Medulla oblongata (tissue), 1 donor: ENCODE results near the gene ARIH1.
"Not testable (repeated sequence)": the region's sequence is repeated elsewhere in the genome, so short reads cannot be mapped to it uniquely, and the experiment has no call there.

Experiments
- DNase-seq: peaks from one replicate; pipeline ENCODE4 v3.0.0-alpha.2; 2015; ENCODE audit errors: extremely low spot score

The ARIH1 gene

GRCh38 chr15:72599855-72600464 is 125.8 kb downstream of the ARIH1 start:
- peak; percentile 66 for DNase-seq

DNA sequence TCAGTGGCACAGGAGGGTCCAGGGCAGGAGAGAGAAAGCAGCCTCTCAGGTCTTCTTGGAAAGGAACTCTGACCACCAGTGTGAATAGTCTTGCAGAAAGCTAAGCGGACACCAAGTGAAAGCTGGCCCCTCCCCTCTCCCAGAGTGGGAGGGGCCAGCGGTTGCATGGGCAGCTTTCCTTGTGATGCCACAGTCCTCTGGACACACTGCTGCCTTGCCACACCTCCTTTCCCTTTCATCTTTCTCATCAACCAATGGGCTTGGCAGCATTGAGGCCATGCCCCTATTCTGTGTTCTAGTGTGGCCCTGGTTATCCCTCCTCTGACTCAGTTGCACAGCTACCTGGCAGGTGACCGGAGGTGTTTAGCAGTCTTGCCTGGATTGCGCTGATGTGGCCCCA is 130.7 kb downstream of the ARIH1 start:
- DNase-seq, result no peak

DNA sequence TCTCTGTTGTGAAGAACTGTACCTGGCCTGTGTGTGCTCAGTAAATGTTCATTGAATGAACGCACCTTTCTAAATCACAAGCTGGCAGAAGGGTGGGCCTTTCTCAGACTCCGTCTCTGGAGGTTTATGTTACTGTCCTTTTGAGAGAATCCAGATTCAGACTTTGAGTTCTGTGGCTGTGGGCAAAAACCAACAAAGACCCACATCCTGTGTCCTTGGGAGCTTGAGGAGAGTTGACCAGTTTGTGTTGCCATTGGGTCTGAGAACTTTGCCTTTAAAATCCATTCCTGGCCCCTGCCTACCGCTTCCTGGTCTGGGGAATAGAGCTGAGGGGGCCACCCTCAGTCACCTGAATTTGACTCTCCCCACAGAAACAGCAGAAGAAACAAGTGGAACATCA is 134.0 kb downstream of the ARIH1 start:
- DNase-seq, result not testable (repeated sequence)

GRCh38 chr15:72609862-72610261 is 135.7 kb downstream of the ARIH1 start:
- DNase-seq, result no peak

DNA sequence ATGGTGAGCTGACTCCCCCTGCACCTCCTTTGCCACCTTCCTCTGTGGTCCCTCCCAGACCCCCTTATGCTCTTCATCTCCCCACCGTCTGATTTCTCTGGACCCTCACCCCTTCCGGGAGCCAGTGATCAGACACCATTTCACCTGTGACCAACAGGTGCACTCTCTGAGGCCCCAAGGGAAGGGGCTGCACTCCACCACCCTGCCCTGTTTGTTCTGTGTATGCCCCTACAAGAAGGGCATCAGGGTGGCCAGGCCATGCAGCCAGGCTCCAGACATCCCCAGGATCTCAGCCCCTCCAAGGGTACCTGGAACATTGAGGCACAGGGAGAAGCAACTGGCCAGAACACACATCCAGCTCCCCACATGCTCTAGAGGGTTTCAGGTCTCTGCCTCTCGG is 138.2 kb downstream of the ARIH1 start:
- DNase-seq, result not testable (repeated sequence)

DNA sequence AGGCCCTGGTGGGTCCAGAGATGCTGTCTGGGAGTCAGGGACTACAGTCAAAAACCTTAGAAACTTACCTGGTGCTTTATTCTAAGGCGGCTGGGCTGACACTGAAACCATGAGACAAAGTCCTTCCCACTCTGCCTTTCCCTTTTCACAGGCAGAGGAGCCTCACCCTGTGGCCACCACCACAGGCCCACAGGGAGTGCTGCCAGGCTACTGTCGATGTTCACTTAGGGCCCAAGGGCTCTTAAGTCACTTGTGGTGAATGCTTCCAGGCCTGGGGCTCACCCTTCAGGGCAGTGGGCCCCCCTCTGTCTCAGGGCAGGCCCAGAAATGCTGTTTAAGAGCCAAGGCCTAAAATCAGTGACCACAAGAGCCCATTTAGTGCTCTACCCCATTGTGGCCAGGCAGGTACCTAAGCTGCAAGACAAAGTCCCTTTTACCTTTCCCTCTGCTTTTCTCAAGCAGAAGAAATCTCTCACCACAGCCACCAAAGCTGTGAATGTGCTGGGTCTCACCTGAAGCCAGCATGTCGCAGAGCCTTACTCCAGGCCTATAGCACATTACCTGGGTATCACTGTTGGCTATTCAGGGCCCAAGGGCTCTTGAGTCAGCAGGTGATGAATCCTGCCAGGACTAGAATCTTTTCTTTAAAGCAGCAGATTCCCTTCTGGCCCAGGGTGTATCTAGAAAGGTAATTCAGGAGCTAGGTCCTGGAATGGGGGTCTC is 140.8 kb downstream of the ARIH1 start:
- no peak for DNase-seq

DNA sequence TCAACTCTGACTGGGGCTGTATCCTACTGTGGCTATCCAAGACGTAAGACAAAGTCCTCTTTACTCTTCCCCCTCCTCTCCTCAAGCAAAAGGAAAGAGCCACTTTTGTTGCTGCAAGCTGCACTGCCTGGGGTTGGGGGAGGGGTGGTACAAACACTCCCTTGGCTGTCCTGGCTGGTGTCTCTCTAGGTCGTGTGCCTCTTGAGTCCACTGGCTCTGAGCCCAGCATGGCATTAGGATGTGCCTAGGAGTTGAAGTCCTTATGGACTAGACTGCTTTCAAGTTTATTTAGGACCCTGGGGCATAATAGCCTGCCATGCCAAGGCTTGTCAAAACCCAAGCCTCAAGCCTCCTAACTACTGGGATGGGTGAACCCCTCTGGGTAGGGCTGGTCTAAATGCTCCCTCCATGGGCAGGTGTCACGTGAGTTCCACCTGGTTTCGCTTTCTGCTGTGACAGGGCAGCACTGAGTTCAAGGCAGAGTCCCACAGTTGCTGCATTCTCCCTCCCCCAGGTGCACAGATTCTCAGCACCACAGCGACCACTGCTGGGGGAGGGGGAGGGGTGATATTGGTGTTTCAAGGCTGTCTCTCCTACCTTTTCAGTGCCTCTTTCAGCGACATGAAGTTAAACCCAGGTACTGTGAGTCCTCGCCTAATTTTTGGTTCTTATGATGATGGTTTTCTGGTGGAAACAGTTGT is 141.6 kb downstream of the ARIH1 start:
- DNase-seq, result not testable (repeated sequence)

- no peak for DNase-seq
Observed at GRCh38 chr15:72616491-72617210, 142.5 kb downstream of the ARIH1 start.

- not testable (repeated sequence) for DNase-seq
Observed at GRCh38 chr15:72623854-72624253, 149.7 kb downstream of the ARIH1 start.

- DNase-seq, result not testable (repeated sequence)
Observed at GRCh38 chr15:72626153-72626552, 152.0 kb downstream of the ARIH1 start.

DNA sequence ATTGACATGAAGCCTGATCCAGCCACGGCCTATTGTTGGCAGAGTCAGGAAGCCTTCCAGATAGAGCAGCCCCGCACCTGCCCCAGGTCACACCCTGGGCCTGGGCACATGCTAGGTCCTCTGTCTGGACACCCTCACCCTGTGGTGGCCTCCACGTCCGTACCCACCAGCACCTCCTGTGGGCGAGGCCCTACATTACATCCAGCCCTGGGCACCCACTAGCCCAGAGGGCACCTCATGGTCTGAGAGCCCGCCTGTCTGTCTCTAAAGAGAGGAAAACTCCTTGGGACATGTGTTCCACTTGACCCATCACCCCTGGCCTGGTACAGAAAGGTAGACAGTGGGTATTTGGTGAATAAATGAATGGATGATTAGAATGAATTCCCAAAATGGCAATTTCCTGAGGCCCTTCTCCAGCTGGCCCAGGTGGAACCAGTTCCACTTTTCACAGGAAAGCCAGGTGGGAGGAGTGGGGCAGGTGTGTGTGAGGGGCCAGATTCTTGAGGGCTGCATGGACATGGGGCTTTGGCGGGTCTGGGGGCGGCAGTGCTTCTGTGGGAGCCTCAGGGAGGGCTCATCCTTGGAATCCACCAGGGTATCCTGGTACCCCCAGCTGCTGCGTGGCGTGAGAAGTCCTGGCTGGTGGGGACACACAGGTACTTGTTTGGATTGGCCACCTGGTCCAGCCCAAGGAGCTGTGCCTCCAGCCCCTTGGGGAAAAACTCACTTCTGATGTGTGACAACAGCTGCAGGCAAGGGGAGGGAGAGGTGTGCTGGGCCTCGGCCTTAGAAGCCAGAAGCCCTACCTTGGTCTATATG is 154.3 kb downstream of the ARIH1 start:
- DNase-seq, result not testable (repeated sequence)

DNA sequence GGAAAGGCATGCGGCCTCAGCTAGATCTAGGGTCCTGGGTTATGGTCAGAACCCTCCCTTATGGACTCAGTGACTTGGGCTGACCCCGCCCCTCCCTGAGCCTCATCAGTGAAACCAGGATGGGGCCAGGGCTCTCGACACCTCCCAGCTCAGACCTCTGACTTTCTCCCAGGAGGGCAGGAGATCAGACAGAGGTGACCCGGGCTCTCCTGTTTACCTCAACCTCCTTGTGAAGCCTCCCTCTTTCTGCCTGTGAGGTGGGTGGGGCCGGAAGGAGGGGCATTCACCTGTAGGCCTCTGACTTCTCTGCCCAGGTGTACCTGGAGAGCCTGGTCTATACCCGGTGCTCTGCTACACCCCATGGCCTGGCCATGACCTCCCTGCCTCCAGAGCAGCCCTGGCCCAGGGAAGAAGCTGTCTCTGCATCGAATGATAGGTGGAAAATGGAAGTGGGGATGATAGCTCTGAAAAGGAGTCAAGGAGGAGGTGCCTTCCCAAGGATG is 155.0 kb downstream of the ARIH1 start:
- DNase-seq, result not testable (repeated sequence)

- peak; percentile 85 for DNase-seq
Observed at GRCh38 chr15:72636519-72637282, 162.6 kb downstream of the ARIH1 start.

GRCh38 chr15:72639759-72640483 is 165.8 kb downstream of the ARIH1 start:
- not testable (repeated sequence) for DNase-seq

DNA sequence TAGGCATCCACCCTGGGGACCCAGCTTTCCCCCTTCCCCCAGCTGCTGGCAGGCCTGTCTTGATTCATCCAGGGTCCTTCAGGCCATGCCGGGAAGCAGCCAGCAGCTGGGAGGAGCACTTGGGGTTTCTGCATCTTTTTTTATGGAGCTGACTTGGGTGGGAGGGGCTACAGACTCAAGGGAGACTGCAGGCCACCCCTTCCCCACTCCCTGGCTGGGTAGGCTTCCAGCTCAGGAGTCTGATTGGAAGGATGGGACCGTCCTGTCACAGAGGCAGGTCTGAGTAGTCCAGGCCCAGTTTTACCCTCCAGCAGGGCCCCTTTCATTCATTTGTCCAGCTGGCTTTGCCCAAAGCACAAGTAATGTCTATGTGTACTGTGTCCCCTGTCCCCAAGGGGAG is 168.1 kb downstream of the ARIH1 start:
- not testable (repeated sequence) for DNase-seq

DNA sequence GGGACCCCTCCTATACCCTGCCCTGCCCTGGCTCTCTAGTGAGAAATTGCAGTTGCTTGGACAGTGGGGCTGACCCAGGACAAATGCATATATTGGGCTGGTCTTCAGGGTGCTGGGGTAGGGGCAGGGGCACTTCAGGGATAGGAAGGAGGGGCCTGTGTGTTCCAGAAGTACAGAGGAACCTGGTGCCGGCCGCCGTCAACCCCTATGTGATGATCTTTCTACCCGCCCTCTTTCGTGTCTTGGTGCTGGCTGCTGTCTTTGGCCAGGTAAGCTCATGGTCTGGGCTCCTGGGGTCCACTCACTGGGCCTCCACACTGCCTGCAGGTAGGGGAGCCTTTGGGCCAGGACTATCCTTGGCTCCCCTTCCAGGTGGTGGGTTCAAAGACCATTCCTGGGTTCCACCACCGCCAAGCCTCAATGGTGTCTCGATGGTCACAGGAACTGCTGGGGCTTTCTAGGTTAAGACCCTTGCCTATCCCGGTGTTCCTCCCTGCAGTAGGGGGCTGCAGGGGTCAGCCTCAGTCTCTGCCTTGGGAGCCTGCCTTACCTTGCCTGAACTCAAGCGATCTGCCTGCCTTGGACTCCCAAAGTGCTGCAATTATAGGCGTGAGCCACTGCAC is 174.6 kb downstream of the ARIH1 start:
- DNase-seq, result not testable (repeated sequence)
